Measurements from ENCODE around the gene SAG.

DNA sequence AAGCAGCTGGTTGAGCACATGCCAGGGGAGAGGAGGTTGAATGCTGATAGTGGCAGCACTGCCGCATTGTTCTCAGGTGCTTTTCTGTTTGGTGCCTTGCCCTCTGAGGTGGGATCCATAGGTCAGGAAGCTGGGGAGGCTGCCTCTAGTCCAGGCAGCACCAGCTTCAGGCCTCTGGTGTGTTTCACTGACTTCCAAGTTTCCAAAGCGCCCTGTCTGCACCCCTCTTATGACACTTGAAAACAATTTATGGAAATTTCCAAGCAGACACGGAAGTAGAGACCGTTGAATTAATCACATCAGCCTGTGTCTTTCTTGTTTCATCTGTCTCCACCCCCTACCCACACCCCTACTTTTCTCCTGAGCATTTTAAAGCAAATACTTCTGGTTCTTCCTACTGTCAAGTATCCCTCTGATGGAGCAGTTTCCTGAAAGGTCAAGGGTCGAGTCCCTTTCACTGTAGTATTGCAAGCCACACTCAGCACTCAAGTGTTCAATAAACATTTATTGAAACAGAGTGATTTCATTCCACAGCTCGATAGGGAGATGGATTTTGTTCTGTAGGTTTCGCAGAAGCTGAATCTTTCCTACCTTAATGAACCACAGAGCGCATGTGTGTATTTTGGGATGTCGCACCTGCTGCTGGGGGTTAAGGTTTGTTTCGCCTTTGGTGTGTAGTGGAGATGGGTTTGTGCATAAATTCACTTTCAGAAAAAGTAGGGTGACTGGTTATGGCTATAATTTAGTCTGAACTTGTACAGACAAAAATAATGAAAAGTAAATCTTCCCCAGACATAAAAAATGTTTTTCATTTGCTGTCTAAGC, 68.1 kb downstream of the SAG start:
- TF ChIP-seq, protein P1, sequence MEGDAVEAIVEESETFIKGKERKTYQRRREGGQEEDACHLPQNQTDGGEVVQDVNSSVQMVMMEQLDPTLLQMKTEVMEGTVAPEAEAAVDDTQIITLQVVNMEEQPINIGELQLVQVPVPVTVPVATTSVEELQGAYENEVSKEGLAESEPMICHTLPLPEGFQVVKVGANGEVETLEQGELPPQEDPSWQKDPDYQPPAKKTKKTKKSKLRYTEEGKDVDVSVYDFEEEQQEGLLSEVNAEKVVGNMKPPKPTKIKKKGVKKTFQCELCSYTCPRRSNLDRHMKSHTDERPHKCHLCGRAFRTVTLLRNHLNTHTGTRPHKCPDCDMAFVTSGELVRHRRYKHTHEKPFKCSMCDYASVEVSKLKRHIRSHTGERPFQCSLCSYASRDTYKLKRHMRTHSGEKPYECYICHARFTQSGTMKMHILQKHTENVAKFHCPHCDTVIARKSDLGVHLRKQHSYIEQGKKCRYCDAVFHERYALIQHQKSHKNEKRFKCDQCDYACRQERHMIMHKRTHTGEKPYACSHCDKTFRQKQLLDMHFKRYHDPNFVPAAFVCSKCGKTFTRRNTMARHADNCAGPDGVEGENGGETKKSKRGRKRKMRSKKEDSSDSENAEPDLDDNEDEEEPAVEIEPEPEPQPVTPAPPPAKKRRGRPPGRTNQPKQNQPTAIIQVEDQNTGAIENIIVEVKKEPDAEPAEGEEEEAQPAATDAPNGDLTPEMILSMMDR (IDR thresholded peaks at IDR 0.05), result no peak
- TF ChIP-seq POLR2A (IDR thresholded peaks at IDR 0.05), result no peak

Measured in lower leg skin (tissue), 3 donors.